ENCODE measurements around the gene DENND4C. TPM values are rescaled to one million over a fixed set of nuclear protein-coding genes. Genes with fewer than 3 reads are reported as not detected.
"Not testable (repeated sequence)": the region's sequence is repeated elsewhere in the genome, so short reads cannot be mapped to it uniquely, and the experiment has no call there.

Gene DENND4C
- total RNA-seq, 1 donor from 2014 or later = 105 TPM

DNA sequence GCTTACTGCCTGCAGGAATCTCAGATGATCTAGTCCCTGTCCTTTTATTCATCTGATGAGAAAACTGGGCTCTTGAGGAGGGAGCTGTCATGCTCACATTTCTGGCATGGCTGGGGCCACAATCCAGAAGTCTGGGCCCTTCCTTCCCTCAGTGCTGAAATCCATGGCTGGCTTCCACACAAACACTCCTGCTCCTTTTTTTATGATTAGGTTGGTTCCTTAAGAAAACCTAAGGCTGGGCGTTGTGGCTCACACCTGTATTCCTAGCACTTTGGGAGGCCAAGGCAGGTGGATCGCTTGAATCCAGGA, 179.7 kb downstream of the DENND4C start:
- Histone ChIP-seq H3K36me3 (no peaks in the 10 kb centered on the region), H3K4me3 (peak overlapping the region; percentile 92), H3K9me3 (no peaks in the 10 kb centered on the region), H3K27me3 (ENCODE audit: low read depth) (no peaks in the 10 kb centered on the region), H3K4me1 (peaks cover 14% of the 10 kb centered on the region), H3K27ac (no peak overlapping the region)
- no peak for ATAC-seq
- intact Hi-C loops (cut with DNase I) = no loop called here
- TF ChIP-seq, protein P1, sequence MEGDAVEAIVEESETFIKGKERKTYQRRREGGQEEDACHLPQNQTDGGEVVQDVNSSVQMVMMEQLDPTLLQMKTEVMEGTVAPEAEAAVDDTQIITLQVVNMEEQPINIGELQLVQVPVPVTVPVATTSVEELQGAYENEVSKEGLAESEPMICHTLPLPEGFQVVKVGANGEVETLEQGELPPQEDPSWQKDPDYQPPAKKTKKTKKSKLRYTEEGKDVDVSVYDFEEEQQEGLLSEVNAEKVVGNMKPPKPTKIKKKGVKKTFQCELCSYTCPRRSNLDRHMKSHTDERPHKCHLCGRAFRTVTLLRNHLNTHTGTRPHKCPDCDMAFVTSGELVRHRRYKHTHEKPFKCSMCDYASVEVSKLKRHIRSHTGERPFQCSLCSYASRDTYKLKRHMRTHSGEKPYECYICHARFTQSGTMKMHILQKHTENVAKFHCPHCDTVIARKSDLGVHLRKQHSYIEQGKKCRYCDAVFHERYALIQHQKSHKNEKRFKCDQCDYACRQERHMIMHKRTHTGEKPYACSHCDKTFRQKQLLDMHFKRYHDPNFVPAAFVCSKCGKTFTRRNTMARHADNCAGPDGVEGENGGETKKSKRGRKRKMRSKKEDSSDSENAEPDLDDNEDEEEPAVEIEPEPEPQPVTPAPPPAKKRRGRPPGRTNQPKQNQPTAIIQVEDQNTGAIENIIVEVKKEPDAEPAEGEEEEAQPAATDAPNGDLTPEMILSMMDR (IDR thresholded peaks at IDR 0.05) = no peak
- DNase-seq = no peak

DNA sequence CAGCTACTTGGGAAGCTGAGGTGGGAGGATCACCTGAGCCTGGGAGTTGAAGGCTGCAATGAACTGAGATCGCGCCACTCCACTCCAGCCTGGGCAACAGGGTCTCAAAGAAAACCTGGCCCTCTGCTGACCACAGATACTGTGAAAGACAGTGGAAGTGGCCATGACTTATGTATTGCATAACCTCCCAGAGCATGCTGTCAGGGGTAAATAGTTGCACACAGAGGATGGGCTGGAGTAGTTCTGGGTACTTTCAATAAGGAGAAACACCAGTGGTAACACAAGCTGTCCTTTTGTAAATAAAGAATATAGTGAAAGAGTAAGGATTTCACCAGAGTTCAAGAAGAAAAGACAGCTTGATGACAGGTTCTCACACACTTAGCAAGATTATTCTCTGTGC, 180.1 kb downstream of the DENND4C start:
- peaks cover 14% of the 10 kb centered on the region for H3K4me1 ChIP-seq
- ATAC-seq = no peak
- intact Hi-C loops (cut with DNase I) = no loop called here
- H3K36me3 ChIP-seq = no peaks in the 10 kb centered on the region
- TF ChIP-seq, protein P1 (IDR thresholded peaks at IDR 0.05) = no peak
- no peaks in the 10 kb centered on the region for H3K27me3 ChIP-seq (ENCODE audit: low read depth)
- H3K4me3 ChIP-seq = peak overlapping the region; percentile 92
- H3K27ac ChIP-seq = no peak overlapping the region
- no peaks in the 10 kb centered on the region for H3K9me3 ChIP-seq
- DNase-seq = no peak

DNA sequence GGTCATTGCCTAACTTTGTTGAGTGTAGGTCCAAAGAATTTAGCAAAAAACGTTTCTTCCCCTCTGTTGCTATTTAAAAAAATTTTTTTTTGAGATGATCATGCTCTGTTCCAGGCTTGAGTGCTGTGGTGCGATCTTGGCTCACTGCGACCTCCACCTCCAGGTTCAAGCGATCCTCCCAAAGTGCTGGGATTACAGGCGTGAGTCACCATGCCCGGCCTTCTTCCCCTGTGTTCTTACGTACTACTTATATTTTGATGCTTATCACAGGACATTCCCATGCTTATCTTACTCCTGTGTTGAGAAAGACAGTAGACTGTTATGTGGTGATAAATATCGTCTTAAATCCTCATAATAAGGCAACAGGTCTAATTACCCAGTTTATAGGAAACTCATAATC, 180.8 kb downstream of the DENND4C start:
- Histone ChIP-seq H3K36me3 (no peaks in the 10 kb centered on the region), H3K4me1 (peaks cover 14% of the 10 kb centered on the region), H3K9me3 (no peaks in the 10 kb centered on the region), H3K27ac (no peak overlapping the region), H3K4me3 (no peak overlapping the region), H3K27me3 (ENCODE audit: low read depth) (no peaks in the 10 kb centered on the region)
- ATAC-seq (no peak), DNase-seq (no peak)
- intact Hi-C loops (cut with DNase I) = no loop called here
- TF ChIP-seq, protein P1 (IDR thresholded peaks at IDR 0.05) = no peak

DNA sequence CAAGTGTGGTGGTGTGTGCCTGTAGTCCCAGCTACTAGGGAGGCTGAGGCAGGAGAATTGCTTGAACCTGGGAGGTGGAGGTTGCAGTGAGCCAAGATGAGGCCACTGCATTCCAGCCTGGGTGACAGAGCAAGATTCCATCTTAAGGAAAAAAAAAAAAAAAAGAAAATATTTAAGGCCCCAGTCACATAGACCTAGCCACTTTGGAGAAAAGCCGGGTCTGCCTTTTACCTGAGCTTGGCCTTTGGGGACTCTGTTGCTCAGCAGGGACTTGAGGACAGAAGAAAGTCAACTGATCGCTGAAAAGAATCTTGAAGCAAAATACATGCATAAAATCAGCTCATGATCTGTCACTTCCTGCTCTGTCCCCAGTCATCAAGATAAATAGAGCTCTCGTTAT, 183.0 kb downstream of the DENND4C start:
- H3K4me3 ChIP-seq; H3K36me3 ChIP-seq; ATAC-seq; intact Hi-C loops (cut with DNase I); H3K27me3 ChIP-seq (ENCODE audit: low read depth); H3K27ac ChIP-seq; H3K9me3 ChIP-seq; DNase-seq: not testable (repeated sequence)
- peaks cover 14% of the 10 kb centered on the region for H3K4me1 ChIP-seq

DNA sequence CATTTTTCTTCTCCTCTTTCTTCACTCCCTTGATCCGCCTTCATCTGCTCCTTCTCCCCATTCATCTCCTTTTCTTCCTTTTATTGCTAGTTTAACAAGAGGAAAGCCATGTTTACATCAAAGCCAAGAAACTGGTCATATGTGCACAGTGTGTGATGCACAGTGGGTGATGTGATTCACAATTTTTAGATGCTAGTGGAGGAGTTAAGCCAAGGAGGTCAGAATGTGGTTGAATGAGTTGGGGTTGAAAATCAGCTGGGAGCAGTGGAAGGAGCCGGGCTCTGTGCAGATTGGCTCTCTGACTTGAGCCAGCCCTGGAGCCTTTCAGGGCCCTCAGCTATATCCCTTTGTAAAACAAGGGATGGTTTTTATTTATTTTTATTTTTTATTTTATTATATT, 185.7 kb downstream of the DENND4C start:
- TF ChIP-seq, protein P1 (IDR thresholded peaks at IDR 0.05) = no peak
- intact Hi-C loops (cut with DNase I) = no loop called here
- H3K4me3 ChIP-seq = no peak overlapping the region
- no peak for ATAC-seq
- no peaks in the 10 kb centered on the region for H3K36me3 ChIP-seq
- no peaks in the 10 kb centered on the region for H3K4me1 ChIP-seq
- H3K27me3 ChIP-seq (ENCODE audit: low read depth) = no peaks in the 10 kb centered on the region
- H3K9me3 ChIP-seq = no peaks in the 10 kb centered on the region
- DNase-seq = no peak
- H3K27ac ChIP-seq = no peak overlapping the region

DNA sequence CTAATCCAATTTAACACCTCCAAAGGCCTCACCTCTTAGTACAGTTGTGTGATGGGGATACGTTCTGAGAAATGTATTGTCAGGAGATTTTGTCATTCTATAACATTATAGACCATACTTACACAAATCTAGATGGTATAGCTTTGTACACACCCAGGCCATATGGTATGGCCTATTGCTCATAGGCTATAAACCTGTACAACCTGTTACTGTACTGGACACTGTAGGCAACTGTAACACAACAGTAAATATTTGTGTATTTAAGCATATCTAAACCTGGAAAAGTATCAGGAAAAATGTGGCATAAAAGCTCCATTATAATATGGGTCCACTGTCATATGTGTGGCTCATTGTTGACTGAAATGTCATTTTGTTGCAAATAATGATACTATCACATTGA, 190.4 kb downstream of the DENND4C start:
- no peak overlapping the region for H3K27ac ChIP-seq
- ATAC-seq (no peak), DNase-seq (no peak)
- H3K4me3 ChIP-seq = no peak overlapping the region
- no peaks in the 10 kb centered on the region for H3K4me1 ChIP-seq
- H3K27me3 ChIP-seq (ENCODE audit: low read depth) = no peaks in the 10 kb centered on the region
- TF ChIP-seq, protein P1 (IDR thresholded peaks at IDR 0.05) = no peak
- no peaks in the 10 kb centered on the region for H3K9me3 ChIP-seq
- intact Hi-C loops (cut with DNase I) = no loop called here
- peaks cover 17% of the 10 kb centered on the region for H3K36me3 ChIP-seq

Other genes starting within 250 kb of the DENND4C start
- gene SAXO1, start 197.5 kb upstream of the DENND4C start, total RNA-seq = 0.15 TPM
- 74.2 TPM for gene RRAGA, start 181.3 kb upstream of the DENND4C start, total RNA-seq
- 7.5 TPM for gene HAUS6, start 127.8 kb upstream of the DENND4C start, total RNA-seq
- gene PLIN2, start 103.2 kb upstream of the DENND4C start, total RNA-seq = 241 TPM
- gene RPS6, start 149.5 kb downstream of the DENND4C start, total RNA-seq = 1,544 TPM
- gene ACER2, start 178.3 kb downstream of the DENND4C start, total RNA-seq = 5.9 TPM

All from lower lobe of right lung (tissue), 2 donors.